Measurements from ENCODE around the gene TTLL10. TPM values are rescaled to one million over a fixed set of nuclear protein-coding genes. Genes with fewer than 3 reads are reported as not detected.

The TTLL10 gene
- total RNA-seq, 1 donor from 2014 or later: not detected

DNA sequence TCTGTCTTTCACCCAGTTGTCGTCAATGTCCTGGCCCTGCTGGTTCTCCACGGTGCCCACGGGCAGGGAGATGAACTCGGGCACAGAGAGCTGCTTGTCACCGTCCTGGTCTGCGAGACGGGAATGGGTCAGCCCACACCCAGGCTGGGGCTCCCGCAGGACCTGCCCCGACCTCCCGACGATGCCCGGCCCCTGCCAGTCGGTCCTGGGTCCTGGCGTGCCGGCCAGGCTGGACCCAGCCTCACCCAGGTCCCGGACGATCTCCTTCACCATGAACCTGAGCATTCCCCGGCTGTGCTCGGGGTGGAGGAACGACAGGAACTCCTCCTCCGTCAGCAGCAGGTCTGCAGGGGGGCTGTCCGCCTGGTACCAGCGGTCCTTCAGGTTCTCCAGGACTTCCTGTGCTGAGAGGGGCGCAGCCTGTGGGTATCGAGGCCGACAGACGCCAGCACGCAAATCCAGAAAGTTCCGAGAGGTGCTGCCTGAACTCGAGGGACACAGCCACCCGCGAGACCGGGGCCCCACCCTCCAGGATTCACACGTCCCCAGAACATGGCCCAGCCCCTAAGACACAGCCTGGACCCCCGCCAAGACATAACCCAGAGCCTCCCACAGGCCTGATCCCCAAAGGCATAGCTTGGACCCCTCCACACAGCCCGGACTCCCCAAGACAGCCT is 45.0 kb downstream of the TTLL10 start:
- DNase-seq (ENCODE audit: extremely low spot score in 2 of 2): no peak
- peaks cover 2% of the 10 kb centered on the region for H3K4me1 ChIP-seq
- no peaks in the 10 kb centered on the region for H3K9me3 ChIP-seq
- H3K4me3 ChIP-seq: no peak overlapping the region
- no peaks in the 10 kb centered on the region for H3K27me3 ChIP-seq
- intact Hi-C loops (cut with DNase I): no loop called here
- no peak for TF ChIP-seq POLR2A (IDR thresholded peaks at IDR 0.05)
- TF ChIP-seq POLR2AphosphoS5 (IDR thresholded peaks at IDR 0.05; ENCODE audit: insufficient read depth in 1 of 2, low read depth in 1 of 2): no peak
- TF ChIP-seq, protein P1, sequence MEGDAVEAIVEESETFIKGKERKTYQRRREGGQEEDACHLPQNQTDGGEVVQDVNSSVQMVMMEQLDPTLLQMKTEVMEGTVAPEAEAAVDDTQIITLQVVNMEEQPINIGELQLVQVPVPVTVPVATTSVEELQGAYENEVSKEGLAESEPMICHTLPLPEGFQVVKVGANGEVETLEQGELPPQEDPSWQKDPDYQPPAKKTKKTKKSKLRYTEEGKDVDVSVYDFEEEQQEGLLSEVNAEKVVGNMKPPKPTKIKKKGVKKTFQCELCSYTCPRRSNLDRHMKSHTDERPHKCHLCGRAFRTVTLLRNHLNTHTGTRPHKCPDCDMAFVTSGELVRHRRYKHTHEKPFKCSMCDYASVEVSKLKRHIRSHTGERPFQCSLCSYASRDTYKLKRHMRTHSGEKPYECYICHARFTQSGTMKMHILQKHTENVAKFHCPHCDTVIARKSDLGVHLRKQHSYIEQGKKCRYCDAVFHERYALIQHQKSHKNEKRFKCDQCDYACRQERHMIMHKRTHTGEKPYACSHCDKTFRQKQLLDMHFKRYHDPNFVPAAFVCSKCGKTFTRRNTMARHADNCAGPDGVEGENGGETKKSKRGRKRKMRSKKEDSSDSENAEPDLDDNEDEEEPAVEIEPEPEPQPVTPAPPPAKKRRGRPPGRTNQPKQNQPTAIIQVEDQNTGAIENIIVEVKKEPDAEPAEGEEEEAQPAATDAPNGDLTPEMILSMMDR (IDR thresholded peaks at IDR 0.05): no peak
- H3K36me3 ChIP-seq: peaks cover 0 to 47% of the 10 kb centered on the region in 2 donors
- no peak overlapping the region for H3K27ac ChIP-seq

DNA sequence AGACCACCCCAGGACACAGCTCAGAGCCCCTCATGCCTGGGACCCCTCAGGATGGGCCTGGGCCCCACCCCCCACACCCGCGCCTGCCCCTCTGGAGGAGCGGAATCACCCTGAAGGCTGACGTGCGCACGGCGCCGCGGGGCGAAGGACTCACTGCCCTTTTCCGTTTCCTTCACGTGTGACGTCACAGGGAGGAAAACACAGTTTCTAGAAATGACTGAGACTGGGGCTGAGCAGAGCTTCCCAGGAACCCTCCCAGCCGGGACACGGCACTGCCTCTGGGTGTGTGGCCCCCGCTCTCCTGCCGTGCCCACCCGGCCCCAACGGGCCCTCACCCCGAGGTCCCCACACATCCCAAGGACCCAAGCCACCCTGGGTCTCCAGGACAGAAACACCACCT is 45.7 kb downstream of the TTLL10 start:
- no peak for DNase-seq (ENCODE audit: extremely low spot score in 2 of 2)
- H3K4me1 ChIP-seq: no peaks in the 10 kb centered on the region
- H3K27me3 ChIP-seq: no peaks in the 10 kb centered on the region
- peaks cover 0 to 50% of the 10 kb centered on the region in 2 donors for H3K36me3 ChIP-seq
- intact Hi-C loops (cut with DNase I): no loop called here
- TF ChIP-seq POLR2AphosphoS5 (IDR thresholded peaks at IDR 0.05; ENCODE audit: insufficient read depth in 1 of 2, low read depth in 1 of 2) (no peak), POLR2A (IDR thresholded peaks at IDR 0.05) (no peak)
- TF ChIP-seq, protein P1 (IDR thresholded peaks at IDR 0.05): no peak
- H3K9me3 ChIP-seq: no peaks in the 10 kb centered on the region
- H3K4me3 ChIP-seq: no peak overlapping the region
- H3K27ac ChIP-seq: no peak overlapping the region

DNA sequence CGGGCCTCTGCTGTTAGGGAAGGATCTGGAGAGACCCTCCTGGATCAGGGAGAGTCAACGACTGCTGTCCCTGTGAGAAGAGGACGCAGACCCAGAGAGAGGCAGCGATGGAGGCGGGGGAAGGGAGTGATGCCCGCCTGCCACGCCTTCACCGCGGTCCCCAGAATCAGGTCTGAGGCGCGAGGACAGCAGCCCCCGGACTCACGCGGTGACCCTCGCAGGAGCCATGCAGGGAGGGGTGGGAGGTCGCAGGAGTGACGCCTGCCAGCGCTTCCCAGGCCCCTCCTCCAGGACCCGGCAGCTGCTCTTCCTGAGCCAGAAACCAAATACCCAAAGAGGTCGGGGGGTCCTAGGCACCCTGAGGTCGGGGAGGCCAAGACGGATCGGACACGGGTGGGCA is 46.5 kb downstream of the TTLL10 start:
- H3K27ac ChIP-seq: no peak overlapping the region
- H3K36me3 ChIP-seq: peaks cover 0 to 56% of the 10 kb centered on the region in 2 donors
- intact Hi-C loops (cut with DNase I): no loop called here
- no peak for DNase-seq (ENCODE audit: extremely low spot score in 2 of 2)
- TF ChIP-seq, protein P1 (IDR thresholded peaks at IDR 0.05): no peak
- TF ChIP-seq POLR2AphosphoS5 (IDR thresholded peaks at IDR 0.05; ENCODE audit: insufficient read depth in 1 of 2, low read depth in 1 of 2): no peak
- TF ChIP-seq POLR2A (IDR thresholded peaks at IDR 0.05): no peak
- H3K4me1 ChIP-seq: no peaks in the 10 kb centered on the region
- no peaks in the 10 kb centered on the region for H3K9me3 ChIP-seq
- H3K27me3 ChIP-seq: no peaks in the 10 kb centered on the region
- no peak overlapping the region for H3K4me3 ChIP-seq

DNA sequence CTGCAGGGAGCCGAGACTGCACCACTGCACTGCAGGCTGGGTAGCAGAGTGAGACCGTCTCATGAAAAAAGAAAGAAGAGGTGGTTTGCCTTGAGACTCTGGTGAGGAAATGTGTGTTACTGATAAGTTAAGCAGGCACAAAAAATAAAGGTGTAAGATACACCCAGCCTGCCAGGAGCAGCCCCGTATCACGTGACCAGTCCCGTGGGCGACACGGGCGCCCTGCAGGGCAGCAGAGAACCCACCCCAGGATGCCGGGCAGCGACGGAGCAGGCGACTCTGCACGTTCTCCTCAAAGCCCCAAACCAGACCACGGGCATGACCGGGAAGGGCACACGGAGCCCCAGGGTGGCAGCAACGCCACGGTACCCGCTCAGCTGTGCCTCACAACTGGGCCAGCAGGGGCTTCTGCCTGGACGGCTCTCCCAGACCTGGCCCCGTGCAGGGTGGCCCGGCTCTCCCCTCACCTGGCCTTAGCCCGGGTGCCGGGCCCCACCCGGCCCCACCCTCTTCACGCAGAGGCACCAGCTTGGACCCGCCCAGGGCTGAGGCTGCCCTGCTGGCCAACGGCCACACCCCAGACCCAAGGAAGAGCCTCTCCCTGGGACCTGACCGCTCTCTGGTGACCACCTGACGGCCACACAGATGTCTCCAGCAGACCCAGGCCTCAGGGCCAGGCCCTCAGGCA is 48.4 kb downstream of the TTLL10 start:
- peaks cover 7% of the 10 kb centered on the region for H3K4me1 ChIP-seq
- no peak overlapping the region for H3K4me3 ChIP-seq
- H3K9me3 ChIP-seq: no peaks in the 10 kb centered on the region
- H3K36me3 ChIP-seq: peaks cover 0 to 59% of the 10 kb centered on the region in 2 donors
- no peak overlapping the region for H3K27ac ChIP-seq
- no peak for DNase-seq (ENCODE audit: extremely low spot score in 2 of 2)
- H3K27me3 ChIP-seq: no peaks in the 10 kb centered on the region
- TF ChIP-seq, protein P1 (IDR thresholded peaks at IDR 0.05): no peak
- TF ChIP-seq POLR2AphosphoS5 (IDR thresholded peaks at IDR 0.05; ENCODE audit: insufficient read depth in 1 of 2, low read depth in 1 of 2) (no peak), POLR2A (IDR thresholded peaks at IDR 0.05) (no peak)
- intact Hi-C loops (cut with DNase I): no loop called here

Data from vagina (tissue), 2 donors.